ENCODE measurements around the gene C16orf89.

The C16orf89 gene

DNA sequence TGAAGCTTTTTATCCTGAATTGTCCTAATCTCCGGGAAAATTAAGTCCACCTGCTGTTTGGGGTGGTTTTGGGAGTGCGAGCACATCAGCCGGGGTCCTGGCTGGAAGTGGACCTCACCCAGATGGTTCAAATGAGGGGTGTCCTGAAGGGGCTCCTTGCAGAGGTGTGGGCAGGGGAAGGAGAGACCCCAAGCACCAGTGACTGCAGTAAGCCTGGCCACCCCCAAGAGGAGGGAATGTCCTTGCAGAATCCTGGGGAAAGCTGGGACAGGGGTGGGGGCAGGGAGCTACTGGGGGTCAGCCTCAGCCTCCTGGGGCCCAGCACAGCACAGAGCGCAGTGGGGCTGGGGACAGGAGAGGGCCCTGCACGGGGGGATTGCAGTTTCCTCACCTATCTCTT is 61.4 kb downstream of the C16orf89 start:
- DNase-seq (ENCODE audit: low spot score), result no peak
- in situ Hi-C loops (cut with MboI; ENCODE audit: low pct_unique_long_range_greater_than_20kb, low sequenced_read_pairs, unreplicated experiment), result no loop called here
- TF ChIP-seq, protein P1, sequence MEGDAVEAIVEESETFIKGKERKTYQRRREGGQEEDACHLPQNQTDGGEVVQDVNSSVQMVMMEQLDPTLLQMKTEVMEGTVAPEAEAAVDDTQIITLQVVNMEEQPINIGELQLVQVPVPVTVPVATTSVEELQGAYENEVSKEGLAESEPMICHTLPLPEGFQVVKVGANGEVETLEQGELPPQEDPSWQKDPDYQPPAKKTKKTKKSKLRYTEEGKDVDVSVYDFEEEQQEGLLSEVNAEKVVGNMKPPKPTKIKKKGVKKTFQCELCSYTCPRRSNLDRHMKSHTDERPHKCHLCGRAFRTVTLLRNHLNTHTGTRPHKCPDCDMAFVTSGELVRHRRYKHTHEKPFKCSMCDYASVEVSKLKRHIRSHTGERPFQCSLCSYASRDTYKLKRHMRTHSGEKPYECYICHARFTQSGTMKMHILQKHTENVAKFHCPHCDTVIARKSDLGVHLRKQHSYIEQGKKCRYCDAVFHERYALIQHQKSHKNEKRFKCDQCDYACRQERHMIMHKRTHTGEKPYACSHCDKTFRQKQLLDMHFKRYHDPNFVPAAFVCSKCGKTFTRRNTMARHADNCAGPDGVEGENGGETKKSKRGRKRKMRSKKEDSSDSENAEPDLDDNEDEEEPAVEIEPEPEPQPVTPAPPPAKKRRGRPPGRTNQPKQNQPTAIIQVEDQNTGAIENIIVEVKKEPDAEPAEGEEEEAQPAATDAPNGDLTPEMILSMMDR (IDR thresholded peaks at IDR 0.05; ENCODE audit: extremely low read depth, insufficient read depth, missing control alignments), result no peak

DNA sequence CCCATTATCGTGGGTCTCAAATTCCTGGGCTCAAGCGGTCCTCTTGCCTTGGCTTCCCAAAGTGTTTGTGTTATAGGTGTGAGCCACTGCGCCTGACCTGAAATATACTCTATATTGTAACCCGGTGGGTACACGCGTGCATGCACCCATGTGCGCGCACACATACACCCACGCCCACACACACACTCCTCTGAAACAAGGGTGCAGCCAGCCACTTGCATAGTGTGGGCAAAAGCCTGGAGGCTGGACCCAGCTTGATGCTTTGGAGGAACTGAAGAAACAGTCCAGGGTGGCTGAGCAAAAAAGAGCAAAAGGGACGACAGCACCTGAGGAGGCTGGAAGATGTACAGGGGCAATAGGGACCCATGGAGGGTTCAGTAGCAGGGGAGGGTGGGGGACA is 61.9 kb downstream of the C16orf89 start:
- DNase-seq (ENCODE audit: low spot score), result no peak
- in situ Hi-C loops (cut with MboI; ENCODE audit: low pct_unique_long_range_greater_than_20kb, low sequenced_read_pairs, unreplicated experiment), result no loop called here
- TF ChIP-seq, protein P1 (IDR thresholded peaks at IDR 0.05; ENCODE audit: extremely low read depth, insufficient read depth, missing control alignments), result no peak

DNA sequence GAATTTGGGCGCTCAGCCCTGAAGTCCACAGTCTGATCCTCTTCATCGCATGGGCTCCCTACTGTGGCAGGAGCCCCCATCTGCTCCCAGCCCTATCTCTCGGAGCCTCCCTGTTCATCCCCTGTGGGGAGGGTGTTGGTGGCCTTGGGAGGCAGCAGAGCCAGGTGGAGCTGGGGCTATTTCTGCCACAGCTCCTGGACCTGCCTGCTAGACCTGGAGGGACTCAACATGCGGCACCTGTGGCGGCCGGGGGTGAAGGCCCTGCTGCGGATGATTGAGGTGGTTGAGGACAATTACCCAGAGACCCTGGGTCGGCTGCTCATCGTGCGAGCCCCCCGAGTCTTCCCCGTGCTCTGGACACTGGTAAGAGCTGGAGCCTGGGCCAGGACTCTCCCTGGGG is 62.5 kb downstream of the C16orf89 start:
- in situ Hi-C loops (cut with MboI; ENCODE audit: low pct_unique_long_range_greater_than_20kb, low sequenced_read_pairs, unreplicated experiment), result no loop called here
- TF ChIP-seq, protein P1 (IDR thresholded peaks at IDR 0.05; ENCODE audit: extremely low read depth, insufficient read depth, missing control alignments), result no peak
- no peak for DNase-seq (ENCODE audit: low spot score)

DNA sequence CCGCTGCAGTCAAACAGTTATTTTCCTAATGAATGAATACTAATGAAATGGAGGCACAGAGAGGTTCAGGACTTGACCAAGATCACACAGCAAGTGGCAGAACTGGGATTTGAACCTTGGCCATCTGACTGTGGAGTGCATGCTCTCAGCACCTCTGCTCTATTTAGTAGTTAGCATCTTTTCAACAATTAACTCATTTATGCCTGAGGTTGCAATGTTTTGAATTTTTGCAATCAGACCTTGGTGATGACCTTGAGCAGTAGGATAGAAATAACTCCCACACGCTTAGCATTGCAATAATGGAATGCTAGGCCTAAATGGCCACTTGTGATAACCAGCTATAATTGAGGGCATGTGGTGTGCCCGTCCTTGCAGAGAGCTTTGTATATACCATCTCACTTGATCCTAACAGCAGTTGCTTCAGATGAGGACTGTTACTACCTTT is 63.0 kb downstream of the C16orf89 start:
- no peak for DNase-seq (ENCODE audit: low spot score)
- in situ Hi-C loops (cut with MboI; ENCODE audit: low pct_unique_long_range_greater_than_20kb, low sequenced_read_pairs, unreplicated experiment), result no loop called here
- TF ChIP-seq, protein P1 (IDR thresholded peaks at IDR 0.05; ENCODE audit: extremely low read depth, insufficient read depth, missing control alignments), result no peak

DNA sequence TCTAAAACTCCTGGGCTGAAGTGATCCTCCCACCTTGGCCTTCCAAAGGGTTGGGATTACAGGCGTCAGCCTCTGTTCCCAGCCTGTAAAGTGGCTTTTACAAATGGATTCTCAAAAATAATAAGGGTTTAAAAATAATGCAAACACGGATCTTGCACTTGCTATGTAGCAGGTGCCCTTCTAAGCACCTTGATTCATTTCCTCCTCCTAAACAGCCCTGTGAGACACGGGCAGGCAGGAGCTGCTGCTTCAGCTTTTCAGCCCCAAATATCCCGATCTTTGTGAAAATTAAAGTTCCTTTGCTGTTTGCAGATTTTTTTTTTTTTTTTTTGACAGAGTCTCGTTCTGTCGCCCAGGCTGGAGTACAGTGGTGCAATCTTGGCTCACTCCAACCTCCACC is 63.8 kb downstream of the C16orf89 start:
- no peak for DNase-seq (ENCODE audit: low spot score)

DNA sequence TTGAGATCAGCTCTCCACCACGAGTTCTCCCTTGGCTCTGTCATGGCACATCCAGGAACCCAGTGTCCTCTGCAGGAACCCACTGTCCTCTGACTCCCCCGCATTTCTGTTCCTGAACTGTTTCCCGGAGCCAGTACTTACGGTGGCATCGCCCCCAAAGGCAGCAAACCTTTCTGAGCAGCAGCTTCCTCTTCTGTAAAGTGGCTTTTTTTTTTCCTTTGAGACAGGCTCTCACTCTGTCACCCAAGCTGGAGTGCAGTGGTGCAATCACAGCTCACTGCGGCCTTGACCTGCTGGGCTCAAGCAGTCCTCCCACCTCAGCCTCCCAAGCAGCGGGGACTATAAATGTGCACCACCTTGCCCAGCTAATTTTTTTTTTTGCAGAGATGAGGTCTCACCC is 64.2 kb downstream of the C16orf89 start:
- DNase-seq (ENCODE audit: low spot score), result no peak
- TF ChIP-seq, protein P1 (IDR thresholded peaks at IDR 0.05; ENCODE audit: extremely low read depth, insufficient read depth, missing control alignments), result no peak
- in situ Hi-C loops (cut with MboI; ENCODE audit: low pct_unique_long_range_greater_than_20kb, low sequenced_read_pairs, unreplicated experiment), result no loop called here

More for the DNA sequence above, 63.8 kb downstream of the C16orf89 start:
- in situ Hi-C loops (cut with MboI; ENCODE audit: low pct_unique_long_range_greater_than_20kb, low sequenced_read_pairs, unreplicated experiment), result no loop called here
- TF ChIP-seq, protein P1 (IDR thresholded peaks at IDR 0.05; ENCODE audit: extremely low read depth, insufficient read depth, missing control alignments), result no peak

DNA sequence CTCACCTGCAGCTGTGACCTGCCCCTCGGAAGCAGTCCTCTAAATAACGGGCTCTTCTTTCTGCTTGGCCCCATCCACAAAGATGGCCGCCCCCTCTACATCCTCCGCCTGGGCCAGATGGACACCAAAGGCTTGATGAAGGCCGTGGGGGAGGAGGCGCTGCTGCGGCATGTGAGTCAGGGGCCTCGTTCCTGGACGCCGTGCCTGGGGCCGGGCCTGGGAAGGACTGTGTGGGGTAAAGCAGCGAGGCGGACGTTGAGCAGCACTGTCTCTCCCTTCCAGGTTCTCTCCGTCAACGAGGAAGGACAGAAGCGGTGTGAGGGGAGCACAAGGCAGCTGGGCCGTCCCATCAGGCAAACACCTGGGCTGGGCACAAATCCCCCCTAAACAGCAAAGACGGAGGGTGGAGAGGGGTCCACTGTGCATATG is 65.2 kb downstream of the C16orf89 start:
- TF ChIP-seq, protein P1 (IDR thresholded peaks at IDR 0.05; ENCODE audit: extremely low read depth, insufficient read depth, missing control alignments), result no peak
- no peak for DNase-seq (ENCODE audit: low spot score)
- in situ Hi-C loops (cut with MboI; ENCODE audit: low pct_unique_long_range_greater_than_20kb, low sequenced_read_pairs, unreplicated experiment), result no loop called here
